CD14-positive monocyte (primary cell): ENCODE data around the gene KYAT1. TPM values are rescaled to one million over a fixed set of nuclear protein-coding genes. Genes with fewer than 3 reads are reported as not detected.

Experiments used
- DNase-seq, 3 donors: peaks; one replicate each; pipeline ENCODE4 v3.0.0-alpha.2; 2011 to 2022
- H2AFZ ChIP-seq: 2 replicates; pipeline ENCODE4 v1.6.0; 2012; ENCODE audit warnings: mild to moderate bottlenecking, low read depth, low read length, inconsistent platforms; ENCODE audit not compliant: insufficient read depth, poor library complexity, severe bottlenecking
- H3K27ac ChIP-seq, 2 donors: 1 replicate in 1 of 2; 2 replicates in 1 of 2; pipeline ENCODE4 v1.5.1; 2012 to 2013; ENCODE audit warnings: low read length in 2 of 2, control low read depth in 1 of 2, inconsistent platforms in 1 of 2, low read depth in 1 of 2, mild to moderate bottlenecking in 1 of 2
- H3K27me3 ChIP-seq, 2 donors: one replicate each; pipeline versions ENCODE4 v1.6.0 to v1.6.1; 2011 to 2013; ENCODE audit warnings: low read length in 2 of 2; ENCODE audit not compliant: control insufficient read depth in 2 of 2, insufficient read depth in 2 of 2
- H3K36me3 ChIP-seq, 2 donors: replicated peaks in 1 of 2; 1 replicate in 1 of 2; 2 replicates in 1 of 2; pipeline versions ENCODE4 v1.5.1 to v1.6.1; 2012 to 2013; ENCODE audit warnings: low read length in 2 of 2, control low read depth in 1 of 2, inconsistent platforms in 1 of 2, mild to moderate bottlenecking in 1 of 2; ENCODE audit not compliant: insufficient read depth in 2 of 2, control insufficient read depth in 1 of 2
- H3K4me1 ChIP-seq, 2 donors: 1 replicate in 1 of 2; 2 replicates in 1 of 2; pipeline versions ENCODE4 v1.5.1 to v1.6.1; 2012 to 2013; ENCODE audit warnings: low read length in 2 of 2, control low read depth in 1 of 2, inconsistent platforms in 1 of 2, mild to moderate bottlenecking in 1 of 2, moderate library complexity in 1 of 2; ENCODE audit not compliant: insufficient read depth in 2 of 2, control insufficient read depth in 1 of 2
- H3K4me2 ChIP-seq: replicated peaks from 2 replicates; pipeline ENCODE3; 2012; ENCODE audit warnings: low read length, moderate library complexity, mild to moderate bottlenecking; ENCODE audit not compliant: poor library complexity, severe bottlenecking; ENCODE audit errors: extremely low read depth
- H3K4me3 ChIP-seq, 3 experiments: fragments of 200-600 bp in 1 of 3; sonication (generic) in 1 of 3; replicated peaks in 1 of 3; 1 replicate in 2 of 3; 2 replicates in 1 of 3; pipeline ENCODE4 v1.5.1; 2011 to 2013; ENCODE audit warnings: low read length in 3 of 3, mild to moderate bottlenecking in 3 of 3, control low read depth in 2 of 3, low read depth in 2 of 3, inconsistent platforms in 1 of 3, moderate library complexity in 1 of 3
- H3K79me2 ChIP-seq: 2 replicates; pipeline ENCODE4 v1.6.0; 2012; ENCODE audit warnings: mild to moderate bottlenecking, control low read depth, inconsistent platforms, low read length, moderate library complexity; ENCODE audit not compliant: insufficient read depth
- H3K9ac ChIP-seq: 2 replicates; pipeline ENCODE4 v1.6.0; 2017; ENCODE audit warnings: low read length, mild to moderate bottlenecking; ENCODE audit not compliant: insufficient read depth, poor library complexity, severe bottlenecking
- H3K9me3 ChIP-seq, 2 donors: replicated peaks in 1 of 2; 1 replicate in 1 of 2; 2 replicates in 1 of 2; pipeline versions ENCODE4 v1.5.1 to v1.6.1; 2012 to 2013; ENCODE audit warnings: low read length in 2 of 2, control low read depth in 1 of 2; ENCODE audit not compliant: control insufficient read depth in 1 of 2, insufficient read depth in 1 of 2
- H4K20me1 ChIP-seq: 2 replicates; pipeline ENCODE4 v1.6.0; 2012; ENCODE audit warnings: mild to moderate bottlenecking, low read length, control low read depth, moderate library complexity; ENCODE audit not compliant: insufficient read depth
- H3K27ac Mint-ChIP-seq, 7 donors: one replicate each; pipeline ENCODE4 v1.8.0; 2020; ENCODE audit warnings: mild to moderate bottlenecking in 7 of 7, mixed read lengths in 7 of 7, moderate library complexity in 6 of 7, inconsistent platforms in 2 of 7
- H3K27me3 Mint-ChIP-seq, 3 donors: one replicate each; pipeline ENCODE4 v1.8.0; 2021 to 2022; ENCODE audit warnings: low read depth in 3 of 3, mild to moderate bottlenecking in 3 of 3, mixed read lengths in 3 of 3, moderate library complexity in 3 of 3, inconsistent platforms in 1 of 3
- H3K36me3 Mint-ChIP-seq, 2 donors: one replicate each; pipeline ENCODE4 v1.8.0; 2020; ENCODE audit warnings: mixed read lengths in 2 of 2, inconsistent platforms in 1 of 2, mild to moderate bottlenecking in 1 of 2
- H3K4me1 Mint-ChIP-seq: one replicate; pipeline ENCODE4 v1.8.0; 2020; ENCODE audit warnings: mild to moderate bottlenecking, mixed read lengths
- H3K4me3 Mint-ChIP-seq, 2 donors: one replicate each; pipeline ENCODE4 v1.8.0; 2020; ENCODE audit warnings: mild to moderate bottlenecking in 2 of 2, mixed read lengths in 2 of 2, moderate library complexity in 1 of 2
- H3K9me3 Mint-ChIP-seq, 7 donors: one replicate each; pipeline ENCODE4 v1.8.0; 2020 to 2022; ENCODE audit warnings: mixed read lengths in 7 of 7, mild to moderate bottlenecking in 6 of 7, moderate library complexity in 6 of 7, inconsistent platforms in 2 of 7
- WGBS: methylation state at CpG from one replicate; pipeline ENCODE4 v1.1.5; 2013; ENCODE audit warnings: missing lambda C conversion rate; ENCODE audit not compliant: insufficient coverage; 5-methylcytosine and 5-hydroxymethylcytosine counted together
- intact Hi-C, 2 donors: fragments of 100-400 bp; cut with micrococcal nuclease; formaldehyde crosslinking; loops; one replicate each; pipeline versions ENCODE4 v1.15.0 to v1.15.1; 2023
- polyA plus RNA-seq, 3 donors: library from polyadenylated mRNA; depleted of rRNA in 1 of 3; unstranded in 2 of 3; stranded (reverse) in 1 of 3; fragments of 300-500 nt in 2 of 3; fragments of >200 nt in 1 of 3; fragmentation: Illumina TruSeq in 2 of 3; gene quantifications; 1 replicate in 2 of 3; 2 replicates in 1 of 3; pipeline ENCODE4 v1.2.3, GENCODE V29; 2012 to 2021
- TF ChIP-seq, protein P1 (sequence below): fragments of 200-600 bp; IDR thresholded peaks from one replicate; pipeline ENCODE4 v1.8.0; 2022; ENCODE audit warnings: antibody characterized with exemption, mild to moderate bottlenecking

KYAT1 gene
- polyA plus RNA-seq, 3 donors = 2.4 to 4.5 (median 3.6) TPM

DNA sequence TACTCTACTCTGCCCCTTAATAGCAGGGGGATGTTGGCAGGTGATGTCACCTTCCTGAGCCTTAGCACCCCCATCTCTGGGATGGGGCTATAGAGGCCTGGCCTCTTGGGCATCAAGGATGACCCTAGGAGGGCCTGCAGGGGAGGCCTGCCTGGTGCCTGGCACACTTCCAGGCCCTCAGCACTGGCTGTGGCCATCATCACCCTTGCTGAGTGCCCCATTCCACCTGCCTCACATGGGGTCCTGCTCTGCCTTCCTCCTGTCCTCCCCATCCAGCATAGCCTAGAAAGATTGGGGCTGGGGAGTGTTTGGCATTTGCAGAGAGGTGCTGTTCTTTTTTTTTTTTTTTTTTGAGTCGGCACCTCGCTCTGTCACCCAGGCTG, 21.3 kb upstream of the KYAT1 start:
- Mint-ChIP-seq H3K4me3 (no peak overlapping the region), H3K4me1 (peaks cover 32% of the 10 kb centered on the region), H3K36me3 (peaks cover 15 to 22% of the 10 kb centered on the region in 2 donors), H3K9me3 (peaks cover 0 to 1% (median 0%) of the 10 kb centered on the region in 7 donors), H3K27ac (peak overlapping the region in 2 of 7 donors; percentile 15 to 63), H3K27me3 (peaks cover 0 to 6% (median 0%) of the 10 kb centered on the region in 3 donors)
- no peak overlapping the region for H2AFZ ChIP-seq
- H3K4me3 ChIP-seq = no peak overlapping the region
- H3K27me3 ChIP-seq = no peaks in the 10 kb centered on the region
- no peak overlapping the region for H3K9ac ChIP-seq
- peaks cover 6% of the 10 kb centered on the region for H3K79me2 ChIP-seq
- WGBS = no CpG with 5 or more reads among the region's 2 CpGs
- no peak overlapping the region for H3K27ac ChIP-seq
- H4K20me1 ChIP-seq = peaks cover 16% of the 10 kb centered on the region
- intact Hi-C loops = no loop called here
- no peak overlapping the region for H3K4me2 ChIP-seq
- DNase-seq = no peak
- TF ChIP-seq, protein P1, sequence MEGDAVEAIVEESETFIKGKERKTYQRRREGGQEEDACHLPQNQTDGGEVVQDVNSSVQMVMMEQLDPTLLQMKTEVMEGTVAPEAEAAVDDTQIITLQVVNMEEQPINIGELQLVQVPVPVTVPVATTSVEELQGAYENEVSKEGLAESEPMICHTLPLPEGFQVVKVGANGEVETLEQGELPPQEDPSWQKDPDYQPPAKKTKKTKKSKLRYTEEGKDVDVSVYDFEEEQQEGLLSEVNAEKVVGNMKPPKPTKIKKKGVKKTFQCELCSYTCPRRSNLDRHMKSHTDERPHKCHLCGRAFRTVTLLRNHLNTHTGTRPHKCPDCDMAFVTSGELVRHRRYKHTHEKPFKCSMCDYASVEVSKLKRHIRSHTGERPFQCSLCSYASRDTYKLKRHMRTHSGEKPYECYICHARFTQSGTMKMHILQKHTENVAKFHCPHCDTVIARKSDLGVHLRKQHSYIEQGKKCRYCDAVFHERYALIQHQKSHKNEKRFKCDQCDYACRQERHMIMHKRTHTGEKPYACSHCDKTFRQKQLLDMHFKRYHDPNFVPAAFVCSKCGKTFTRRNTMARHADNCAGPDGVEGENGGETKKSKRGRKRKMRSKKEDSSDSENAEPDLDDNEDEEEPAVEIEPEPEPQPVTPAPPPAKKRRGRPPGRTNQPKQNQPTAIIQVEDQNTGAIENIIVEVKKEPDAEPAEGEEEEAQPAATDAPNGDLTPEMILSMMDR = no peak
- H3K4me1 ChIP-seq = peaks cover 28 to 32% of the 10 kb centered on the region in 2 donors
- peaks cover 8 to 16% of the 10 kb centered on the region in 2 donors for H3K36me3 ChIP-seq
- no peaks in the 10 kb centered on the region for H3K9me3 ChIP-seq

DNA sequence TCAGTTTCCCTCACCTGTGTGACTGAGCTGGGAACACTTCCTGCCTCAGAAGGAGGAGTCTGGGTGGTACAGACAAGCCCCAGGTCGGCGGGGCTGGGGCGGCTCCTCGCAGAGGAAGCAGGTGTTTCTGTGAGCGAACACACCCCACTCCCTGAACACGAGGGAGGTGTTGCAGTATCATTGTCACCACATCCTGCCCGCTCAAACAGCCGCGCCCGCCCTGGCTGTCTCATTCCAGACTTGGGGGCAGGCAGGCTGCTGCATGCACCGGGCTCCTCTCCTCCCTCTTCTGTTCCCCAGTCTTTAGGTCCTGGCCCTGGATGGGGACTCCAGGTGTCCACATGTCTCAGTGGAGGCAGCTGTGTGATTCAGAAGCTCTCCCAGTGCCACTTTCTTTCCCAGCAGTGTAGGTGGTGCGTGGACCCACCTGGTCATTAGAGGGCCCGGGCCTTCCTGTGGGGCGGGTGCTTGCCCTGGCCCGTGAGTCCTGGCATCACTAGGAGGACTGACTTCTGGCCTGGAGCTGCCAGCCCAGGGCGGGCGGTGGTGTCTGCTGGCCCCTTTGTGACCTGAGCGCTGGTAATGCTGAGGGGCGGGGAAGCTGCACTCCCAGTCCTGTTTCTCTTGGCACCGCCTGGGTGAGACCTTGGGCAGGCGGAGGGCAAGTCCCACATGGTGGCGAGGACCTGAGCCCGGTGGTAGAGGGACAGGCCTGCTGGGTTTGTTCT, 20.8 kb upstream of the KYAT1 start:
- H3K27me3 ChIP-seq = no peaks in the 10 kb centered on the region
- Mint-ChIP-seq H3K4me3 (peak overlapping the region in 1 of 2 donors; percentile 4), H3K27me3 (peaks cover 0 to 4% (median 0%) of the 10 kb centered on the region in 3 donors), H3K36me3 (peaks cover 9 to 22% of the 10 kb centered on the region in 2 donors), H3K27ac (peak overlapping the region in 3 of 7 donors; percentile 41 to 76 (median 63)), H3K9me3 (no peaks in the 10 kb centered on the region), H3K4me1 (peaks cover 33% of the 10 kb centered on the region)
- H2AFZ ChIP-seq = no peak overlapping the region
- no peak overlapping the region for H3K27ac ChIP-seq
- peaks cover 6% of the 10 kb centered on the region for H3K79me2 ChIP-seq
- WGBS = 36% methylated on average over 18 of the region's 23 CpGs
- H4K20me1 ChIP-seq = peaks cover 16% of the 10 kb centered on the region
- no peak overlapping the region for H3K4me3 ChIP-seq
- TF ChIP-seq, protein P1 = no peak
- H3K9ac ChIP-seq = peak overlapping the region; percentile 29
- DNase-seq = no peak
- H3K4me2 ChIP-seq = no peak overlapping the region
- H3K36me3 ChIP-seq = peaks cover 3 to 14% of the 10 kb centered on the region in 2 donors
- intact Hi-C loops = no loop called here
- peaks cover 28 to 32% of the 10 kb centered on the region in 2 donors for H3K4me1 ChIP-seq
- no peaks in the 10 kb centered on the region for H3K9me3 ChIP-seq
